GM12873 (cell line): Measurements from ENCODE around the gene ITGB4.

ENCODE experiments used
- TF ChIP-seq, protein P1 (sequence below): IDR thresholded peaks from 2 replicates; pipeline ENCODE4 v1.5.1; 2012; ENCODE audit warnings: low read depth, mild to moderate bottlenecking, moderate library complexity, low read length, control low read depth; ENCODE audit not compliant: insufficient read depth; ENCODE audit errors: missing control alignments

The ITGB4 gene

DNA sequence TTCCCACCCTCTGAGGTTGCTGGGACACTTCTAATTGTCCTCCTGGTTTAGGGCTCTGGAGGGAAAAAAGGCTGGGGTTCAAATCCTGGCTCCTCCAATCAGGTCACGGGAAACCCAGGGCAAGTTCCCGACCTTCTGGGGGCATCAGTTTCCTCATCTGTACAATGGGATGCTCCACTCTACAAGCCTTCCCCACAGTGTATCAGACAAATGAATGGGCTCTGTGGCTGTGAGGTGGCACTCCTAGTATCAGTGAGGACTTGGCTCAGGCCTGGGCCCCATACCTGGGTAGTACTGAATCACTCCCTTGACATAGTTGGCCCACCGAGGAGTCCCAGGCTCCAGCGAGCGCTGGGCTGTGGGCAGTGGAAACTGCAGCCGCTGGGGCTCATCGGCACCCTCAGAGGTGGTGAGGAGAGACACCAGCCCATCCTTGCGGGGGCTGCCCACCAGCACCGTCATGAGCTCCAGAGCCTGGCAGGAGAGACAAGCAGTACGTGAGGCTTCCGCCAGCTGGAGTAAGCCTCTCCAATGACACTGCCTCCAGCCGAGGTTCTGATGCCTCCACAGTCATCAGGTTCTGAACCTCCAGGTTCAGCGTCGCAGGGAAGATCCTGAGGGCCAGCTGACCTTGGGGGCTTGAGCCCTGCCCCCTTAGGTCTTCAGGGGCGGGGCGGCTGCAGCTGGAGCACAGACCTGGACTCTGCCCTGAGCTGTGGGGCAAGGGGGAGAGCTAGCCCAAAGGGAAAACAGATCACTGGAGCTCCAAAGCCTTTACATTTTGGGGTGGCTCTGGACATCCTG, 42.6 kb downstream of the ITGB4 start:
- TF ChIP-seq, protein P1, sequence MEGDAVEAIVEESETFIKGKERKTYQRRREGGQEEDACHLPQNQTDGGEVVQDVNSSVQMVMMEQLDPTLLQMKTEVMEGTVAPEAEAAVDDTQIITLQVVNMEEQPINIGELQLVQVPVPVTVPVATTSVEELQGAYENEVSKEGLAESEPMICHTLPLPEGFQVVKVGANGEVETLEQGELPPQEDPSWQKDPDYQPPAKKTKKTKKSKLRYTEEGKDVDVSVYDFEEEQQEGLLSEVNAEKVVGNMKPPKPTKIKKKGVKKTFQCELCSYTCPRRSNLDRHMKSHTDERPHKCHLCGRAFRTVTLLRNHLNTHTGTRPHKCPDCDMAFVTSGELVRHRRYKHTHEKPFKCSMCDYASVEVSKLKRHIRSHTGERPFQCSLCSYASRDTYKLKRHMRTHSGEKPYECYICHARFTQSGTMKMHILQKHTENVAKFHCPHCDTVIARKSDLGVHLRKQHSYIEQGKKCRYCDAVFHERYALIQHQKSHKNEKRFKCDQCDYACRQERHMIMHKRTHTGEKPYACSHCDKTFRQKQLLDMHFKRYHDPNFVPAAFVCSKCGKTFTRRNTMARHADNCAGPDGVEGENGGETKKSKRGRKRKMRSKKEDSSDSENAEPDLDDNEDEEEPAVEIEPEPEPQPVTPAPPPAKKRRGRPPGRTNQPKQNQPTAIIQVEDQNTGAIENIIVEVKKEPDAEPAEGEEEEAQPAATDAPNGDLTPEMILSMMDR: no peak

DNA sequence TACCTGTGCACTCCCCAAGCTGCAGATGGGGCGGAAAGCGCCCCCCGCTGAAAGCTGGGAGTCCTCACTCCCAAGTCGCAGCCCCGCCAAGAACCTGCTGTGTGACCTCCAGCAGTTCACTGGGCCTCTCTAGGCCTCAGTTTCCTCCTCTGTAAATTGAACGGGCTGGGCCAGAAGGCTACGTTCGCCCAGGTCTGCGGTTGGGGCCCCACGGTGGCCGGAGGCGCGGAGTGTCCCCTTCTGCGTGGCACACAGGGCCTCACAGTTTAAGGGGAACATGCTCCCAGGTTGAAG, 43.1 kb downstream of the ITGB4 start:
- TF ChIP-seq, protein P1: no peak

DNA sequence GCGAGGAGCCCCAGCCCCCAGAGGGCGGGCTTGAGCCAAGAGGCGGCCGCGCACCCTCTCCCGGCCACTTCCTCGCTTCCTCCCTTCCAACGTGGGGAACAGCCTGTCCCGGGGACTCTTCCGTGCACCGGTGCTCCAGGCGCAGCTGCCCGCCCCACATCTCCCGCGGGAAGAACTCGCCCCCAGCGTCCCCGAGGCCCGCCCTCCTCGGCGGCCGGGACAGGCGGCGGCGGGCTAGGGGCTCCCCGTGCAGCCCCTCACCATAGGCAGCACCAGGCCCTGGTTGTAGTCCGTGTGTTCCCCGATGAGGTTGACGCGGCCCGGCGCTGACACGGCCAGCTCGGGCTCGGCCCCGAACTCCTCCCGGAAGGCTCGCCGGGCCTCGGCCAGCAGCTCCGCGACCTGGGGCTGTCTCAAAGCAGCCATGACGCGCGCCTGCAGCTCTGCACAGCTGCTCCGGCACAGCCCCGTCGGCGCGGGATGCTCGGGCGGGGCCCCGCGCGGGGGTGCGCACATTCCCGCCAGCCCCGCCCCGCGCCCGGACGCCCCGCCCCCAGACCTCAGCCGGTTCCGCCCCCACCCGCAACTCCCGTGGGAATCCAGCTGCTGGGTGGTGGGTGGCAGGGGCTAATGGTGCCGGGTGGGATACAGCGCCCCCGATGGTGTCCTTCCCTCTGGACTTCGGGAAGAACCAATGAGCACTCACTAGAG, 43.6 kb downstream of the ITGB4 start, which contains the start of gene GALK1:
Gene GALK1, minus strand, starts transcription at position 482 of the 711 bp plus-strand sequence. Its CDS starts 56 bp downstream, at position 426.
- TF ChIP-seq, protein P1: peak; percentile 71

DNA sequence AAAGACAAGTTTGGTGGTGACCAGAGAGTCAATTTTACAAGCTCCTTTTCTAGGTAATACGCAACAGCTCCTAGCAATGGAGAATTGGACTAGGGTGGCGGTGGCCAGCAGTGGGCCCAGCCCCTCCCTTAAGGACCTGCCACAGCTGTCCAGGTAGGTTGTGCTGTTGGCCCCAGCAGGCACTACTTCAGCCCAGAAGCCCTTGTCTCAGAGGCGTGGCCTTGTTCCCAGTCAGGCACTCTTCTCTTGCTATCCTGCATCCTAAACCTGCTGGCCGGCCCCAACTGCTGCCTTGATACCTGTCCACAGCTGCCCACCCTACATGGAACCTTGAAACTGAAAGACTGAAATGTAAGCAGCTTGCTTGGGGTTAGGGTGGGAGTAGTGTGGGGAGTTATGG, 44.7 kb downstream of the ITGB4 start:
- TF ChIP-seq, protein P1: no peak

DNA sequence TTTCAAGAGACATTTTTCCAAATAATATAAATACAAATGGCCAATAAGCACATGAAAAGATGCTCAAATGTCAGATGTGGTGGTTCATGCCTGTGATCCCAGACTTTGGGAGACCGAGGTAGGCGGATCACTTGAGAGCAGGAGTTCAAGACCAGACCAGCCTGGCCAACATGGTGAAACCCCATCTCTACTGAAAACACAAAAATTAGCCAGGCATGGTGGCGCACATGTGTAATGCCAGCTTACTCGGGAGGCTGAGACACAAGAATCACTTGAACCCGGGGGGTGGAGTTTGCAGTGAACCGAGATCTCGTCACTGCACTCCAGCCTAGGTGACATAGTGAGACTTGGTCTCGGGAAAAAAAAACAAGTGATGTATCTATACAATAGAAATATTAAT, 46.6 kb downstream of the ITGB4 start:
- TF ChIP-seq, protein P1: no peak

DNA sequence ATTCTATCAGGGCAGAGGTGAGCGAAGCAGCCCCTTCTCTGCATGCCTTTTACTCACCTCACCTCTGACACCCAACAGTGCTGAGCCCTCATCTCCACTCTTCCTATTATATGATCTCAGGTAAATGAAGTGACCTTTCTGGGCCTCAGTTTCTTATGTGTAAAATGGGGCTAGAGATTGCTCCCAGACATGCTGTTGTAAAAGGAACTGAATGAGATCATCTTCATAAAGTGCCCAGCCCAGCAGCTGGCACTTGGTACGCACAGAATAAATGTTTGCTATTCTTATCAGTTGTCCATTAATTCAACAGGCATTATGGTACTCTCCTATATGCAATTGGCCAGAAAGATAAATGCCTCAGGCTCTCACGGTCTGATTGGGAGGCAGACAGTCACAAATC, 48.3 kb downstream of the ITGB4 start:
- TF ChIP-seq, protein P1: no peak

DNA sequence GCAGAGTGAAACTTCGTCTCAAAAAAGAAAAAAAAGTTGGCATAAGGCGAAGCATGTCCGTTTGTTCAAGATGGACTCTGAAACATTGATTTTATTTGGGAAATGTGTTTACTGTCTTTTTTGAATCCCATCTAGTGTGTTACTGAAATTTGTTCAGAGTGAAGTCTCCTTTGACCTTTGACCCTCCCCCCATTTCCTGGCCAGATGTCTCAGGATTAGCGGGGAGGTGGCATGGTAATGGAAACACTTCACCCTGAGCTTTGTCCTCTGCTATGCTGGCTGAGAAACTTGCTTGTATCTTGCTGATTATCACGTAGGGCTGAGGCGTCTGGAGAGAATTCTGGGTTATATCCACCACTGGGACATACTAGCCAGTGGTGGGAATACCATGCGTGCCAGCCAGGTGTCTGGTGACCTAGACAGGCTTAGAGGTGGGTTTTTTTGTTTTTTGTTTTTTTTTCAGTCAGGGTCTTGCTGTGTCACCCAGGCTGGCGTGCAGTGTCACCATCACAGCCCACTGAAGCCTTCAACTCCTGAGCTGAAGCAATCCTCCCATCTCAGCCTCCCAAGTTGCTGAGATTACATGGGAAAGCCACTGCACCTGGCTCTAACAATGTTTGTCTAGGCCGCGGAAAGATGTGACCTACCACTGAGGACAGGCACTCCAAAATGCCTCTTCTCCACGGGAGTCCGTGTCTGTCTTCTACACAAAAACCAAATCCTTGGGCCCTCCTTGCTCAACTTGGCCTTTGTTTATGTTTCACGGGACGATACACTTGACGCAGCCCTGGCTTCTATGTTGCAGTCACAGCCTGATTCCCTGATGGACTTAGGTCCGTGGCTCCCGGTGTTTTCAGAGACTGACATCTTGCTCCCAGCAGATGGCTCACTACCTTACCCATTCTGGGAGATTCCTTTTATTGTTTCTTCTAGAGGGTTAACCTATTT, 50.3 kb downstream of the ITGB4 start:
- TF ChIP-seq, protein P1: no peak
